ENCODE measurements around the gene THAP6. TPM values are rescaled to one million over a fixed set of nuclear protein-coding genes. Genes with fewer than 3 reads are reported as not detected.
A peak's percentile ranks its signal among the peaks of the same experiment; 100 is the strongest.

The THAP6 gene
- total RNA-seq, 2 experiments from 2014 or later = 16.6 to 19.1 TPM

DNA sequence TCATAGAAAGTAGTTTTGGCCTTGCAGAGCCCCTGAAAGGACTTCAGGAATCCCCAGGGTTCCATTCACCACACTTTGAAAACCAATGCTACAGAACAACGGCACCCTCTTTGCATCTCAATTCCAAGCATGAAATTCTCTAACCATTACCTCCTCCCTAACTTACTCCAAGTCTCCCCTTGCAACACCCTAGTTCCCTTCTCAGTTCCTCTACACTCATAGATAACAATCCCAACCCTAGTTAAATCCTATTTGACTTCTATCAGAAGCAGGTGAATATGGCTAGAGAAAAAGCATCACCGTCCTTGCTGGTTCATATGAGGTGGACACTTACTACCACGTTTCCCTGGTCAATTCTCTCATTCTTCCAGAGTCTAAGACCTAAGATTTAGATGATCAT lies 2.4 kb upstream of the THAP6 start:
- ChIA-PET CTCF (interaction anchor here (1.0 to 2.6 kb wide), 2 partner anchors 198 to 212 kb away, joined by 3 to 8 read pairs; partner anchors contain the start of gene USO1), POLR2A (no interaction called here)
- TF ChIP-seq, protein P1, sequence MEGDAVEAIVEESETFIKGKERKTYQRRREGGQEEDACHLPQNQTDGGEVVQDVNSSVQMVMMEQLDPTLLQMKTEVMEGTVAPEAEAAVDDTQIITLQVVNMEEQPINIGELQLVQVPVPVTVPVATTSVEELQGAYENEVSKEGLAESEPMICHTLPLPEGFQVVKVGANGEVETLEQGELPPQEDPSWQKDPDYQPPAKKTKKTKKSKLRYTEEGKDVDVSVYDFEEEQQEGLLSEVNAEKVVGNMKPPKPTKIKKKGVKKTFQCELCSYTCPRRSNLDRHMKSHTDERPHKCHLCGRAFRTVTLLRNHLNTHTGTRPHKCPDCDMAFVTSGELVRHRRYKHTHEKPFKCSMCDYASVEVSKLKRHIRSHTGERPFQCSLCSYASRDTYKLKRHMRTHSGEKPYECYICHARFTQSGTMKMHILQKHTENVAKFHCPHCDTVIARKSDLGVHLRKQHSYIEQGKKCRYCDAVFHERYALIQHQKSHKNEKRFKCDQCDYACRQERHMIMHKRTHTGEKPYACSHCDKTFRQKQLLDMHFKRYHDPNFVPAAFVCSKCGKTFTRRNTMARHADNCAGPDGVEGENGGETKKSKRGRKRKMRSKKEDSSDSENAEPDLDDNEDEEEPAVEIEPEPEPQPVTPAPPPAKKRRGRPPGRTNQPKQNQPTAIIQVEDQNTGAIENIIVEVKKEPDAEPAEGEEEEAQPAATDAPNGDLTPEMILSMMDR (IDR thresholded peaks at IDR 0.05) = no peak
- H3K36me3 Mint-ChIP-seq (ENCODE audit: low read depth) = peaks cover 26% of the 10 kb centered on the region
- no peak overlapping the region for H3K4me3 Mint-ChIP-seq
- H3K4me1 Mint-ChIP-seq (ENCODE audit: low read depth) = peaks cover 42% of the 10 kb centered on the region
- ATAC-seq (no peak), DNase-seq (no peak)
- no peaks in the 10 kb centered on the region for H3K27me3 Mint-ChIP-seq
- intact Hi-C loops (cut with micrococcal nuclease) = no loop called here
- no peak overlapping the region for H3K27ac Mint-ChIP-seq
- H3K9me3 Mint-ChIP-seq = no peaks in the 10 kb centered on the region

DNA sequence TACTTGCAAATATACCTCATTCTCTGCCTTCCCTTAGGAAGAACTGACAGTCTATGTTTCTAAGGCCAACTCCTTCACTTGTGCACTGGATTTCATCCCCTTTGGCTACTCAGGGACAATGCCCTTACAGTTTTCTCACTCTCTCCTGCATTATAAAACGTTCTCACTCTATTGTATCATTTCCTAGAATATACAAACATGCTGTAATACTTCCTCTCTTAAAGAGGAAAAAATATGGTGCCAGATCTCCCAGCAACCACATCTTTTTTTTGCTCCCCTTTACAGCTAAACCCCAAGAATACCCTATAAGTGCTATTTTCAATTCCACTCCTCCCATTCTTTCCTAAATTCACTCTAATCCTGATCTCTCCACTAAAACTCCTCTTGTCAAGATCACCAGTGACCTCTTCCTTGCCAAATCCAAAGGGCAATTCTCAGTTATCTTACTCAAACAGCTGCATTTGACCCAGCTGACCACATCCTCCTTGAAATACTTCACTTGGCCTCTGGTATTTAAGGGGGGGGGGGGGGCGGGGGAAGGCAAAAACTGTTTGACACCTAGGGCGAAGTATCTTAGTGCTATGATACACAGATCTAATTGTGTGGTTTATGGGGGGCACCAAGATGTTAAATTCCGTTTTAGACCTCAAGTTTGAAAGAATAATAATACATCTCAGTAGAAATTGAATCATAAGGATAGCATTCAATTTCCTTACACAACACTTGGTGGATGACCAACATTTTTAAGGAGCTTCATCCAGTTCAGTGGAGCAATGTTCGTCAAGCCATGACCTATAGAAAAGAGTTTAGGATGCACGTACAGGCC lies 1.7 kb upstream of the THAP6 start:
- H3K4me1 Mint-ChIP-seq (ENCODE audit: low read depth) = peaks cover 45% of the 10 kb centered on the region
- no peak for ATAC-seq
- no peak overlapping the region for H3K4me3 Mint-ChIP-seq
- peaks cover 28% of the 10 kb centered on the region for H3K36me3 Mint-ChIP-seq (ENCODE audit: low read depth)
- intact Hi-C loops (cut with micrococcal nuclease) = no loop called here
- H3K9me3 Mint-ChIP-seq = no peaks in the 10 kb centered on the region
- peak overlapping the region; percentile 94 for H3K27ac Mint-ChIP-seq
- DNase-seq = peak; percentile 44
- no peaks in the 10 kb centered on the region for H3K27me3 Mint-ChIP-seq
- ChIA-PET CTCF (interaction anchor here (1.0 to 2.6 kb wide), 3 partner anchors 9 to 211 kb away, joined by 3 to 8 read pairs (median 3); partner anchors contain the start of gene USO1), POLR2A (interaction anchor here (0.6 to 1.0 kb wide), 3 partner anchors 12 to 1168 kb away, joined by 3 to 4 read pairs (median 3); no protein-coding TSS in a partner anchor)
- TF ChIP-seq, protein P1 (IDR thresholded peaks at IDR 0.05) = no peak

DNA sequence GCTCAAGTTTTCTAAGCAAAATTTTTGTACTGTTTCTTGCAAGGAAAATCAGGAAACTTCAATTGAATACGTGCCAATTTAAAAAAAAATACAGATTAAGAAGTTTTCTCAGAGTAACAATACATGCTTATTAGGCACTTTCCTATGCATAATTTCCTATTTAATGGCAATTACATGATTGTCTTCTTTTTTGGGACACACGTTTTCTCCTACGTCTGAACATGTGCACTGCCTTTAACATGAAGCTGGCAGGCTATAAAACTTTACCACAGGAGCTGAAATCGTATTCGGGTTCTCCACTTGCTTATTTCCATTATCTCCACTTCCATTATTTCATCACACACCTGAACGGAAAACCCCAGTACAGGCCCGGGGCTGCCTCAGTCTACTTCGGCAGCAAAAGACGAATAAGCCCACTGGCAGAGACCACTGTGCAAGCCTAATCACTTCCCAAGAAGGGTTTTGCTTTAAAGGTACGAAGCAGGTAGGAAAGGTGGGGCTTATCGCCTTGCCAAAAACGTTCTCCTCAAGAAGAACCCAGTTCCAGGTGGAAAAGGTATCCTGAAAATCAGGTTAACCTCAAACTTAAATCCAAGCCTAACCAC lies 645 bp upstream of the THAP6 start:
- peaks cover 32% of the 10 kb centered on the region for H3K36me3 Mint-ChIP-seq (ENCODE audit: low read depth)
- ATAC-seq (no peak), DNase-seq (no peak)
- peaks cover 47% of the 10 kb centered on the region for H3K4me1 Mint-ChIP-seq (ENCODE audit: low read depth)
- no peaks in the 10 kb centered on the region for H3K9me3 Mint-ChIP-seq
- no peak overlapping the region for H3K4me3 Mint-ChIP-seq
- TF ChIP-seq, protein P1 (IDR thresholded peaks at IDR 0.05) = no peak
- CTCF ChIA-PET = interaction anchor here (1.0 to 3.0 kb wide), 4 partner anchors 8 to 210 kb away, joined by 3 to 12 read pairs (median 7); partner anchors contain the start of gene USO1
- peak overlapping the region; percentile 94 for H3K27ac Mint-ChIP-seq
- no peaks in the 10 kb centered on the region for H3K27me3 Mint-ChIP-seq
- POLR2A ChIA-PET = interaction anchor here (1.5 kb wide), 1 partner anchor 30 kb away, joined by 3 read pairs; no protein-coding TSS in a partner anchor
- intact Hi-C loops (cut with micrococcal nuclease) = loop anchor here (1.0 kb wide), 1 partner anchor 160 kb away; the partner anchor contains the start of gene G3BP2

DNA sequence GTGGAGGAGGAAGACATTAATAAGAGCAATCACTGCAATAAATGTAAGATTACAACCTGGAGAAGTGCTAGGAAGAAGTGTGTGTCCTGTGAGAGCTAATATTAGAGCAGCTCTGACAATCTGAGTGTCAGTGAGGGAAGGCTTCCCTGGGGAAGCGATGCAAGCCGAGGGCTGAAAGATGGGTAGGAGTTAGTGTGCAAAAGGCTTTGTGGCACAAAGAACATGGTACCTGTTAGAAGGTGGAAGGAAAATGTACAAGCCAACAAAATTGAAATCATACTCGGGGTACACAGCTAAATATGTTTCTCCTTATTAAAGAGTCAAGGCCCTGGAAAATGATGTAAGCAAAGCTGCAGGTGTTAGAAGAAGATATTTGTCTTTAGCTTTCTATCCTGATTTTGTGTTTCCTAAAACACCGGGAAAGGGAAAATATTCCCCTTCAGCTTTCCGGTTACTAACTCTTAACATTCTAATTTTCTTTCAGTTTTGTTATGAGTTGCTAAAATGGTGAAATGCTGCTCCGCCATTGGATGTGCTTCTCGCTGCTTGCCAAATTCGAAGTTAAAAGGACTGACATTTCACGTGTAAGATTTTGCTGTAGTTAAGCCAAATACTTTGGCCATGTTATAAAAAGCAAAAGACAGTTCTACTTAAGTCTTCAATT lies 808 bp downstream of the THAP6 start:
- no peak overlapping the region for H3K4me3 Mint-ChIP-seq
- H3K9me3 Mint-ChIP-seq = no peaks in the 10 kb centered on the region
- DNase-seq = peak; percentile 42
- TF ChIP-seq, protein P1 (IDR thresholded peaks at IDR 0.05) = no peak
- no peak for ATAC-seq
- ChIA-PET POLR2A (interaction anchor here (0.8 to 1.5 kb wide), 6 partner anchors 13 to 209 kb away, joined by 3 to 7 read pairs (median 4); partner anchors contain the start of gene USO1), CTCF (interaction anchor here (0.6 to 3.0 kb wide), 3 partner anchors 12 to 333 kb away, joined by 3 to 12 read pairs (median 11); partner anchors contain the start of gene USO1)
- peaks cover 36% of the 10 kb centered on the region for H3K36me3 Mint-ChIP-seq (ENCODE audit: low read depth)
- no peaks in the 10 kb centered on the region for H3K27me3 Mint-ChIP-seq
- H3K4me1 Mint-ChIP-seq (ENCODE audit: low read depth) = peaks cover 45% of the 10 kb centered on the region
- peak overlapping the region; percentile 94 for H3K27ac Mint-ChIP-seq
- intact Hi-C loops (cut with micrococcal nuclease) = loop anchor here (1.0 kb wide), 1 partner anchor 158 kb away; the partner anchor contains the start of gene G3BP2
